Limb (tissue), 2 donors: ENCODE measurements around the gene ST7.

Experiments
- DNase-seq, 2 donors: peaks; one replicate each; pipeline ENCODE4 v3.0.0-alpha.2; 2016; ENCODE audit errors: extremely low spot score in 2 of 2

Gene ST7

DNA sequence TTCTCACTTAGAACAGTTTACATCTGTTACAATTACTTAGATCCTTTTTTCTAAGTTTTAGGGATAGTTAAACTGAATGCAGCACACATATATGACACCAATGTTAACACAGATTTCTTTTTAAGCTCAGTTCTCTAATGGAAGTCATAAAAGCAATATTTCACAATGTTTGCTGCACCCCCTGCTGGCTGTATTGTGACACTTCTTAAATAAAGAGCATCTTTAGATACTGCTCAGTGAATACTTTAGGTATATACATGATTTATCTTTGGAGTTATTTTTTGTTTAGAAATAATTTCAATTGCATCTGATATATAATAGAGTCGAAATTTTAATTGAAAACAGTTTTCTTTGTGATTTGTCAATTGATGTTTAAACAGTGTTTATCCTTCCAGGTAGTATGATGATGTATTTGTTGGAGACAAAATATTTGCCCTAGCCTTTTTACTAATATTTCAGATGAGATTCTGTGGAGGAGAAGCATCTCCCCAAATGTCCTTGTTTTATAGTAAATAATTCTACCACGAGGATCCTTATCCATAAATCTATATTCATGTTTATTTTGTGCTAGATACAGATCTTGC lies 174.4 kb downstream of the ST7 start:
- DNase-seq, result peak; percentile 52 to 81

GRCh38 chr7:117129521-117129955 lies 176.2 kb downstream of the ST7 start:
- no peak for DNase-seq

DNA sequence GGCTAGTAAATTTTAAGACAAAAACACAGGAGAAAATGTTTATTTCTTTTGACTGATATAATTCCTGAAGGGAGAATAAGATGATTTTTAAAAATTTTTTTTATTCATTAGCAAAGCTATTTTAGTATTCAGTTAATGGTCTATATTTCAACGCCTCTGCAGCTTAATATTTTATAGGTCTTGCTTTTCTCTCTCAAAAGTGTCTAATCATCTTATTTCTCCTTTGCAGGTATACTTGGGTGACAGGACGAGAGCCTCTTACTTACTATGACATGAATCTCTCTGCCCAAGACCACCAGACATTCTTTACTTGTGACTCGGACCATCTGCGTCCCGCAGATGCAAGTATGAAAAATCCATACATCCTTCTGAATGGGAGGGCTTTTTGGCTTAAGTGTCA lies 177.0 kb downstream of the ST7 start:
- no peak for DNase-seq

DNA sequence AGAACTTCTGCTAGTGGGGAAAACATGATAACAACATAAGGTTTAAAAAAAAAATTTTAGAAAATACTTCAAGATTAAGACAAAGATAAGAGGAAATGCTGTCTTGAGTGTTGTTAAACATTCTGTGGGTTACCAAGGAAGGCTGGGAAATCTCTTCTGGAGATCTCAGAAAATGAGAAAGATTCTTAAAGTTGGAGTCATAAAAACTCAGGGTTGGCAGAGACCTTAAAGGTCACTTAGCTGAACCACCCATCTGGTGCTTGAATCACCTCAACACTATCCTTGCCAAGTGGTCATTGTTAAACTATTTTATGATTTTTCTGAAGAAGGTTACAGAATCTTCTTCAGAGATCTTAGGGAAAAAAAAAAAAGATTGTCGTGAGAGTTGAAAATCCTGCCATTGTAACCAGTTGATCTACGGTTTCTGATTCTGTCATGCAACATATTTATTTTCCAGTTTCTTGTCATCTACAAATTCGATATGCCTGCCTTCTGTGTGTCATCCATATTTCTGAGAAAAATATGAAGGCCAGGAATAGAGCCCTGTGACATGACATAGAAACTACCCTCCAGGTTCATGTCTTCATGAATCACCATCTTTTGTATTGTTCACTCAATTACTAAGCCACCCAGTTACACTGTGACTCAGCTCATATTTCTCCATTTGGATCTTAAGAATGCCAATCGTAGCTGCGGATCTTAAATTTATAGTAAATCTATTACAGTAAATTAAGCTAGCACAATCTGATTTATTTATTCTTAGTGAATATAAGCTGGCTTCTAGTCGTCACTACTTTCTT lies 179.2 kb downstream of the ST7 start:
- DNase-seq, result no peak

- DNase-seq, result no peak
Observed at GRCh38 chr7:117133125-117133524, 179.8 kb downstream of the ST7 start.

DNA sequence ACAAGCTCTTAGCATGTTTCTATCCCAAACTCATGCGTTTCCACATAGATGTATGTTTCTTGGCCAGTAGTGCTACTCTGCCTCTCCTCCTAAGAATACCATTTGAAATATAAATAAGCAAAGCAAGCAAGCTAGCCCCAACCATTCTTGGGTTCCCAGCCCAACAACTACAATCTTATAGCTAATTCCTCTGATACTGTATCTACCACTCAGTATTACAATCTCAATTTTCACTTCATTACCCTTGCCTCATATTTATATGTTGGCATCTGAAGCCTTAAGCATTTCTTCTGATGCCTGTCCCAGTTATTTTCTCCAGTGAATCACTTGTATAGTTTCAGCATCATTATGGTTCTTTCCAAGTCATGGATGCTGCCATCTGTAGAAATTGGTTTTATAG lies 181.1 kb downstream of the ST7 start:
- no peak for DNase-seq

DNA sequence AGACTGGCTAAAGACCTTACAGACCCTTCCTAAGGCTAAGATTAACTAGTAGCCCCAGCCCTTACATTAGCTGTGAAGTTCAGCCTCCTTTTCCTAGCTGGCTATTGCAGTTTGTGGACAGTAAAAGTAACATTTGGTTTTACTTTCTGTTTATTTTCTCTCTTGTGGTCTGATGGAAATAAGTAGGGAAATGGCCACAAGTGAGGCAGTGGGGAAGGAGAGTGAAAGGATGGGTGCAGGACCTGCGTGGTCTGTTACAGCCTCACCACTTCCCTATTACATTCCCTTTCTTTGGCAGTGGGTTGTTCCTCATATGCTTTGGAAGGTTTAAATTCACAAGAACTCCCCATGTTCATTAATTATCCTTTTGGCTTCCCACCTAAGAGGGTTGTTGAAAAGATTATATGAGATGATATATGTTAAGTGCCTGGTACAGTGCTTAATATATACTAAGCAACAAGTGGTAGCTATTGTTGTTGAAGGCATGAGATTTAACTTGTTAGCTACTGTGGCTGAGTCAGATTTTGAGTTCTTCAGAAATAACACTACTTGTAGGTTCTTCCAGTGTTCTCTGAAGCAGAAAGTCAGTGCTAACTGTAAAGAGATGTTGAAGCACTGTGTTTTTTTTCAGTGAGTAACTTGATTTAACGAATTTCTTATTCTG lies 181.7 kb downstream of the ST7 start:
- no peak for DNase-seq

- DNase-seq, result no peak
Observed at GRCh38 chr7:117135553-117135891, 182.2 kb downstream of the ST7 start.

- no peak for DNase-seq
Observed at GRCh38 chr7:117137868-117138267, 184.6 kb downstream of the ST7 start.

- DNase-seq, result no peak
Observed at GRCh38 chr7:117138495-117138894, 185.2 kb downstream of the ST7 start.

DNA sequence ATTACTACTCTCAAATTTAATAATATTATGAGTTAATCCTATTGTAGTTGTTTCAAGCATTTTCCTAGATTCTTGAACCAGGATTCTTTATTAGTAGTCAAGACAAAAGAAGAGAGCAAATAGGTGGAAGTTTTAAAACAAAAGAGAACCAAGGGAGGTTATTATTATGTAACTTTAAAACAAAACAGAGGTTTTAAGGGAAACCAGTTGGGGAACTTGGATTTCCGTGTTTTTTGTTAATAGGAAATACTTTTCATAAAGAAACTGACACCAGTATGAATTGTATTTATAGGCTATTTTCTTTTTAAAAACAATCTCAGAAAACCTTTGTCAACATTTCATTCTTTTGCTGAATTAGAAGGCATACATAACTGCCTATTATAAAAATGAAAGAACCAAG lies 185.7 kb downstream of the ST7 start:
- DNase-seq, result no peak

DNA sequence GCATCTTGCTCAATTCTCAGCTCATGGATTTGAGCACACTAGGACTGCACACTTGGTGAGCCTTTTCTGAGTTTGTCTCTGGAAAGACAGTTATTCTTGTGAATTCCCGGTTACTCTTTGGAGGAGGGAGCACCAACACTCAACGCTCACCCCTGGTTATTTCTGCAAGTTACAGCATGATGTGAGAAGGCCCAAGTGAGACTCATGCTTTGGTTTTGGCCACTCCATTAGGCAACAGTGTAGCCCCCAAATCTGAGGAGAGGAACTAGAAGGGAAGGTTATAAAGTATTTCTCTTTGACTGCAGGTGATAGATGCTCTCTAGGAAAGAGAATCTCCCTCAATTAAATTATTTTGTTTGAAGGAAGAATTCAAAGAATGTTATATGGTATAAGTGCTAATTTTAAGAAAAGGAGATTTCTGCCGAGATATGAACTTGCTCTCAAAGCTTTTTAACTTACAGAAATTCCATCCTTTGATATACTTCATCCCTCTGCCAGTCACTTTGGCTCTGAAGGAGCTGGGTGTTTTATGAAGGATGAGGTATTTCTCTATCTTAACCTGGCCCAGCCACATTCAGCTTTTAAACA lies 186.2 kb downstream of the ST7 start:
- DNase-seq, result no peak

GRCh38 chr7:117140921-117141320 lies 187.6 kb downstream of the ST7 start:
- DNase-seq, result no peak

- no peak for DNase-seq
Observed at GRCh38 chr7:117143066-117143465, 189.8 kb downstream of the ST7 start.

DNA sequence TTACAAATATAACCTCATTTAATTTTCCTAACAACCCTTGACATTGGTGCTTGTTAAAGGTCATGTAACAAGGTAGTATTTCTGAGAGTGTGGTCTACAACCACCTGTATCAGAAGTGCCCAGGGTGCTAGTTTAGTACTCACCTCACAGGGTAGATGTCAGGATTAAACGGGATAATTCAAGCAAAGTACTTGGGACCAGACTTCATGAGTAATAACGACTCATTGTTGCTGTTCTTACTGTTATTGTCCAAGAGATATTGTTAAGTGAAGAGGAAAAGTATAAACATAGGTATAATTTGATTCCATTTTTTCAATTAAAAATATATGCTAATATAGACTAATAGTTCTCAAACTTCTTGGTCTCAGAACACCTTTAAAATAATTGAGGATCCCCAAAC lies 190.3 kb downstream of the ST7 start:
- DNase-seq, result no peak

- no peak for DNase-seq
Observed at GRCh38 chr7:117145333-117145732, 192.0 kb downstream of the ST7 start.

- no peak for DNase-seq
Observed at GRCh38 chr7:117146059-117146458, 192.8 kb downstream of the ST7 start.

DNA sequence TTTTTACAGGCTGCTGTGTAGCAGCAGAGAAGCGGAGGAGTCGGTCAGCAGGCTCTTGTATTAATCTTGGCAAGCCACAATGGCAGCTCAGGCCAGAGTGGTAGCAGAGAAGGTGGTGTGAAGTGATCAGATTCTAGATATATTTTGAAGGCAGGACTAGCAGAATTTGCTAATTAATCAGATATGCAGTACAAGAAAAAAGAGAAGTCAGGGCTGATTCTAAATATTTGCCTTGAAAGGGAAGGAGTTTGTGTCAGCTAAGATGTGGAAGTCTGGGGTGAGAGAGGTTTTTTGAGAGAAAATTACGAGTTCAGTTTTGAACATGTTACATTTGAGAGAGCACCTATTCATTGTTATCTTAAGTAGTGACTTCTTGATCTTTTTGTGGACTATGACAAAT lies 193.2 kb downstream of the ST7 start:
- no peak for DNase-seq

DNA sequence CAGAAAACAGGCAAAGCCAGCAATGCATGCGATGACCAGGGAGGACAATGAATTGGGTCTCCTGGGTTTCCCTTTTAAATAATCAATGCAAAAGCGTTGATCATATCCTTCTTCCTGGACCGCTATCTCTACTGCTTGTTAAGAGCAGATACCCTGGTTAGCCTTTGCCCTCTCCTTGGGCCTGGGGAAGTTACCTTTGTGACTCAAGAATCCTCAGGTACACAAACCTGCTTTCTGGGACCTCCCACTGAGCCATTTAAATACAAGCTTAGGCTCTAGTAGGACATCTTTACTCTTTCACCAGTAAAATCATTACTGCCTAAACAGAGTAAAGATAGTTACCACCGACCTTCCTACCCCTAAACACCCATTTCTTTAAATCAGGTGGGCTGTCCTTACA lies 195.7 kb downstream of the ST7 start:
- DNase-seq, result no peak

GRCh38 chr7:117149692-117150091 lies 196.4 kb downstream of the ST7 start:
- no peak for DNase-seq

GRCh38 chr7:117152213-117153007 lies 199.1 kb downstream of the ST7 start:
- DNase-seq, result no peak
